DMS153 (cell line): ENCODE data around the gene INTS6L.
"Not testable (repeated sequence)": the region's sequence is repeated elsewhere in the genome, so short reads cannot be mapped to it uniquely, and the experiment has no call there.

ENCODE experiments used
- DNase-seq: peaks from one replicate; lab custom pipeline; 2025; lab: John Stamatoyannopoulos, UW

INTS6L gene

GRCh38 chrX:135605906-135606305, 85.4 kb downstream of the INTS6L start:
- DNase-seq = no peak

- not testable (repeated sequence) for DNase-seq
Measured at GRCh38 chrX:135624408-135625204, 104.1 kb downstream of the INTS6L start.

- DNase-seq = no peak
Measured at GRCh38 chrX:135625995-135626394, 105.5 kb downstream of the INTS6L start.

GRCh38 chrX:135629342-135629741, 108.9 kb downstream of the INTS6L start:
- no peak for DNase-seq
